Stomach (tissue), 9 donors: ENCODE data around the gene UBR4. TPM values are rescaled to one million over a fixed set of nuclear protein-coding genes. Genes with fewer than 3 reads are reported as not detected.

ENCODE experiments used
- DNase-seq, 2 donors: peaks; one replicate each; pipeline versions ENCODE4 v3.0.0 to v3.0.0-alpha.2; 2013 to 2019
- H3K27ac ChIP-seq, 5 donors: fragments of 200-600 bp in 4 of 5; sonication (generic) in 4 of 5; one replicate each; pipeline ENCODE4 v1.5.1; 2013 to 2019; ENCODE audit warnings: mild to moderate bottlenecking in 1 of 5, moderate library complexity in 1 of 5
- H3K27me3 ChIP-seq, 3 donors: fragments of 200-600 bp; sonication (generic); one replicate each; pipeline ENCODE4 v1.5.1; 2017 to 2019; ENCODE audit warnings: mixed run types in 1 of 3
- H3K36me3 ChIP-seq, 4 donors: fragments of 200-600 bp; sonication (generic); 1 replicate in 3 of 4; 2 replicates in 1 of 4; pipeline ENCODE4 v1.5.1; 2016 to 2019
- H3K4me1 ChIP-seq, 4 donors: fragments of 200-600 bp; sonication (generic); one replicate each; pipeline ENCODE4 v1.5.1; 2016 to 2019
- H3K4me3 ChIP-seq, 4 donors: fragments of 200-600 bp; sonication (generic) in 3 of 4; one replicate each; pipeline ENCODE4 v1.5.1; 2016 to 2019; ENCODE audit warnings: mild to moderate bottlenecking in 1 of 4
- H3K9me3 ChIP-seq, 4 donors: fragments of 200-600 bp; sonication (generic); one replicate each; pipeline ENCODE4 v1.5.1; 2016 to 2019
- EP300 ChIP-seq: sonication (generic); formaldehyde crosslinking; IDR thresholded peaks from one replicate; pipeline ENCODE4 v1.6.1; 2017; ENCODE audit warnings: antibody characterized with exemption
- POLR2A ChIP-seq, 4 donors: fragments of 450-650 bp; IDR thresholded peaks; one replicate each; pipeline ENCODE4 v1.6.1; 2016; ENCODE audit warnings: antibody characterized with exemption in 4 of 4, control low read depth in 2 of 4, mild to moderate bottlenecking in 1 of 4, moderate library complexity in 1 of 4
- POLR2AphosphoS5 ChIP-seq, 3 donors: sonication (generic); formaldehyde crosslinking; IDR thresholded peaks; one replicate each; pipeline ENCODE4 v1.6.1; 2016; ENCODE audit warnings: antibody characterized with exemption in 3 of 3
- WGBS, 5 donors: extraction: QIAGEN DNeasy Blood & Tissue Kit in 3 of 5; methylation state at CpG; one replicate each; pipeline versions ENCODE4 v1.1.5 to v1.1.7; 2013 to 2018; 5-methylcytosine and 5-hydroxymethylcytosine counted together
- intact Hi-C: fragments of 100-400 bp; cut with DNase I; formaldehyde crosslinking; loops from one replicate; pipeline ENCODE4 v1.15.1; 2023; ENCODE audit warnings: low total_unique reads
- polyA plus RNA-seq, 3 donors: library from polyadenylated mRNA; stranded (reverse); fragments of 200-250 nt; gene quantifications; one replicate each; pipeline ENCODE4 v1.2.3, GENCODE V29; 2013
- total RNA-seq, 5 donors: library from RNA; depleted of rRNA; stranded (reverse); fragments of >200 nt; gene quantifications; one replicate each; pipeline versions ENCODE4 v1.1.0 to v1.2.3, GENCODE V29; 2014 to 2016
- TF ChIP-seq, protein P1 (sequence below), 7 experiments: fragments of 450-650 bp in 4 of 7; fragments of 200-600 bp in 3 of 7; sonication (generic) in 3 of 7; IDR thresholded peaks; one replicate each; pipeline ENCODE4 v1.5.1; 2016 to 2019; ENCODE audit warnings: antibody characterized with exemption in 7 of 7, control low read depth in 2 of 7, mild to moderate bottlenecking in 1 of 7
- donor health status: healthy with polysubstance abuse.
- donor health status: Bipolar disorder and iron deficiency.
- donor health status: healthy.

UBR4 gene
- total and polyA plus RNA-seq, 8 donors = 41.9 to 262 (median 128) TPM

DNA sequence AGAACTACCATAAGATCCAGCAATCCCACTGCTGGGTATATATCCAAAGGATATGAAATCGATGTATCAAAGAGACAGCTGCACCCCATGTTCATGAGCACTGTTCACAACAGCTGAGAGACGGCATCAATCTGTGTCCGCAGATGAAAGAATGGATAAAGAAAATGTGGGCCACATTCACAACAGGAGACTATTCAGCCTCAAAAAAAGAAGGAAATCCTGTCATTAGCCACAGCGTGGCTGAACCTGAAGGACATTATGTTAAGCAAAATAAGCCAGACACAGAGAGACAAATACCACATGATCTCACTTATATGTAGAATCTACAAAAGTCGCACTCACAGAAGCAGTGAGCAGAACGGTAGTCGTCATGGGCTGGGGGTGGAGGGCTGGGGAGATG is 154.4 kb downstream of the UBR4 start:
- Histone ChIP-seq H3K36me3 (no peaks in the 10 kb centered on the region), H3K9me3 (no peaks in the 10 kb centered on the region), H3K27me3 (peaks cover 0 to 82% (median 30%) of the 10 kb centered on the region in 3 donors), H3K27ac (no peak overlapping the region), H3K4me3 (no peak overlapping the region), H3K4me1 (no peaks in the 10 kb centered on the region)
- TF ChIP-seq POLR2A (IDR thresholded peaks at IDR 0.05) = no peak
- no peak for TF ChIP-seq EP300
- TF ChIP-seq, protein P1, sequence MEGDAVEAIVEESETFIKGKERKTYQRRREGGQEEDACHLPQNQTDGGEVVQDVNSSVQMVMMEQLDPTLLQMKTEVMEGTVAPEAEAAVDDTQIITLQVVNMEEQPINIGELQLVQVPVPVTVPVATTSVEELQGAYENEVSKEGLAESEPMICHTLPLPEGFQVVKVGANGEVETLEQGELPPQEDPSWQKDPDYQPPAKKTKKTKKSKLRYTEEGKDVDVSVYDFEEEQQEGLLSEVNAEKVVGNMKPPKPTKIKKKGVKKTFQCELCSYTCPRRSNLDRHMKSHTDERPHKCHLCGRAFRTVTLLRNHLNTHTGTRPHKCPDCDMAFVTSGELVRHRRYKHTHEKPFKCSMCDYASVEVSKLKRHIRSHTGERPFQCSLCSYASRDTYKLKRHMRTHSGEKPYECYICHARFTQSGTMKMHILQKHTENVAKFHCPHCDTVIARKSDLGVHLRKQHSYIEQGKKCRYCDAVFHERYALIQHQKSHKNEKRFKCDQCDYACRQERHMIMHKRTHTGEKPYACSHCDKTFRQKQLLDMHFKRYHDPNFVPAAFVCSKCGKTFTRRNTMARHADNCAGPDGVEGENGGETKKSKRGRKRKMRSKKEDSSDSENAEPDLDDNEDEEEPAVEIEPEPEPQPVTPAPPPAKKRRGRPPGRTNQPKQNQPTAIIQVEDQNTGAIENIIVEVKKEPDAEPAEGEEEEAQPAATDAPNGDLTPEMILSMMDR (IDR thresholded peaks at IDR 0.05) = no peak
- no peak for TF ChIP-seq POLR2AphosphoS5 (IDR thresholded peaks at IDR 0.05)
- no peak for DNase-seq
- 53 to 65% (median 56%) methylated on average over 7 of the region's 7 CpGs for WGBS, 5 donors
- intact Hi-C loops = no loop called here

DNA sequence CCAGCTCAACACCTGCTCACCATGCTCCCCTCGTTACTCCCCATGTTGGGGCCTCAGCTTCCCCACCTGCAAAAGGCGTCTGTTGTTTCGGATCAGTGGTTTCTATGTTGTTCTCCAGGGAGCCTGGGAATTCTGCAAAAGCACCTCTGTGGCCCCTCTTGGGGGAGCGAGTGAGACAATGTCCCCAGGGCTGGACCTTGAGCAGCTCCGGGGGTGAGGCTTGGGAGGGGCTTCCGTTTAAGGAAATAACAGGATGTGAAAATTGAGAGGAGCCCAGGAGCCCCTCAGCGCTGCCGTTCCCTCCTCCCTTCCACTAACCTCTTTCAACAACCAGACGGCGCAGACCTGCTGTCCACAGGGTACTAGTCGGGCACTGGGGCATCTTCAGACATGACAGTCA is 155.1 kb downstream of the UBR4 start:
- no peaks in the 10 kb centered on the region for H3K4me1 ChIP-seq
- 26 to 44% (median 42%) methylated on average over 10 to 11 of the region's 11 CpGs for WGBS, 5 donors

DNA sequence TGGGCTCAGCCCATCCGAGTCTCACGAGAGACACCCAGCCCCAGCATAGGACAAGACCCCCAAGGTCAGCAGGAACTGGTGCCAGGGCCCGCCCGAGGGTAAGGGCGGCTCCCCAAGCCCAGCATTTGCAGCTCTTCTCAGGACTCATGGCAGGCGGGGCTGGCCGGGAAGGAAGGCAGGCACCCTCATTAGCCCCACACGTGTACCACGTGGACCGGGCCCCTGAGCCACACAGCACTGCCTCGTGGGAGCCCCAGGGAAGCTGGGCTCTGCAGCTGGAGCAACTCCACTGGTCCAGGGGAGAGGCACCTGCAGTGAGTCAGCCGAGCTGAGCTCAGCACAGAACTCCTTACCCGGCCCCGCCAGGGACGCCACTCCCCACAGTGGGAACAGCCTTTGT is 155.8 kb downstream of the UBR4 start:
- Histone ChIP-seq H3K36me3 (no peaks in the 10 kb centered on the region), H3K4me3 (no peak overlapping the region), H3K27ac (no peak overlapping the region), H3K27me3 (peaks cover 0 to 76% (median 30%) of the 10 kb centered on the region in 3 donors), H3K4me1 (no peaks in the 10 kb centered on the region), H3K9me3 (no peaks in the 10 kb centered on the region)
- 38 to 61% (median 52%) methylated on average over 7 to 15 of the region's 15 CpGs for WGBS, 5 donors
- intact Hi-C loops = no loop called here
- DNase-seq = no peak
- TF ChIP-seq POLR2A (IDR thresholded peaks at IDR 0.05) (no peak), EP300 (no peak), POLR2AphosphoS5 (IDR thresholded peaks at IDR 0.05) (no peak)
- TF ChIP-seq, protein P1 (IDR thresholded peaks at IDR 0.05) = no peak

More for the DNA sequence above, 155.1 kb downstream of the UBR4 start:
- intact Hi-C loops = no loop called here
- peaks cover 0 to 82% (median 30%) of the 10 kb centered on the region in 3 donors for H3K27me3 ChIP-seq
- DNase-seq = no peak
- no peak overlapping the region for H3K4me3 ChIP-seq
- H3K9me3 ChIP-seq = no peaks in the 10 kb centered on the region
- H3K36me3 ChIP-seq = no peaks in the 10 kb centered on the region
- H3K27ac ChIP-seq = no peak overlapping the region
- TF ChIP-seq, protein P1 (IDR thresholded peaks at IDR 0.05) = no peak
- TF ChIP-seq EP300 (no peak), POLR2AphosphoS5 (IDR thresholded peaks at IDR 0.05) (no peak)

DNA sequence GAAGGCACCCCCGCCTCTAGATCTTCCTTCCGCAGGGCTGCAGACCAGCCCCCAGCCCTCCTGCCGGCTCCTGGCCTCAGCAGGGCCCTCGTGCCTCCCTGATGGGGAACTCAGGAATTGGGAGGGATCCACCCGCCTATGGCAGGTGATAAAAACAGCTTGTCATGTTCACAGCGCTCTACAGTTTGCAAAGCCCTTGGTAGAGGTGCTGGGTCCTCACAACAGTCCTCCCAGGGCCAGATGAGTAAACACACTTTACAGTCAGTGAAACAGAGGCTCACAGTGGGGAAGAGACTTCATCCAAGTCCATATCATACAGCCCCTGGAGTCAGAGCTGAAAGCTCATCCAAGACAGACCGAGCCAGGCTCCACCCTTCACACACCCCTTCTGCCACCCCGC is 156.6 kb downstream of the UBR4 start:
- 46 to 68% (median 59%) methylated on average over 7 to 8 of the region's 8 CpGs for WGBS, 5 donors
- Histone ChIP-seq H3K27me3 (peaks cover 0 to 75% (median 29%) of the 10 kb centered on the region in 3 donors), H3K27ac (no peak overlapping the region), H3K9me3 (no peaks in the 10 kb centered on the region), H3K4me3 (no peak overlapping the region), H3K4me1 (no peaks in the 10 kb centered on the region), H3K36me3 (no peaks in the 10 kb centered on the region)
- TF ChIP-seq, protein P1 (IDR thresholded peaks at IDR 0.05) = no peak
- no peak for TF ChIP-seq POLR2AphosphoS5 (IDR thresholded peaks at IDR 0.05)
- TF ChIP-seq EP300 = no peak
- no peak for TF ChIP-seq POLR2A (IDR thresholded peaks at IDR 0.05)
- intact Hi-C loops = no loop called here
- no peak for DNase-seq
